ENCODE data around the gene CCSER1. TPM values are rescaled to one million over a fixed set of nuclear protein-coding genes. Genes with fewer than 3 reads are reported as not detected.

CCSER1 gene
- total and polyA plus RNA-seq, 2 of the 8 experiments (the other 6 are each of a cell fraction or from before 2014, with no cell fraction given) = 0.26 to 0.84 TPM

DNA sequence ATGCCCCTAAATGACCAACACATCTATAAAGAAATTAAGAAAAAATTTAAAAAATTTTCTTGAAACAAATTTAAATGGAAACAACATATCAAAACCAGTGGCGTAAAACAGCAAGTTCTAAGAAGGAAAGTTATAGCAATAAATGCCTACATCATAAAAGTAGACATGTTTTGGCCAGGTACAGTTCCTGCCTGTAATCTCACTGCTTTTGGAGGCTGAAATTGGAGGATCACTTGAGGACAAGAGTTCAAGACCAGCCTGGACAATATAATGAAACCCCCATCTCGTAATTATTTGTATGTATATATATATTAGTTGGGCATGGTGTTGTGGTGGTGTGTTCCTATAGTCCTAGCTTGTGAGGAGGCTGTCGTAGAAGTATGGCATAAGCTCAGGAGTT is 1504.1 kb downstream of the CCSER1 start:
- FAIRE-seq = no peak
- TF ChIP-seq POLR2AphosphoS5 (IDR thresholded peaks at IDR 0.05; ENCODE audit: low read depth, low read length) (peak; percentile 65; the same call in 1 of the 2 replicates), HDAC6 (IDR thresholded peaks at IDR 0.05; ENCODE audit: low read depth, low read length) (no peak), KDM1A (IDR thresholded peaks at IDR 0.05; ENCODE audit: borderline replicate concordance, low read length) (no peak), RXRA (IDR thresholded peaks at IDR 0.05; ENCODE audit: insufficient read depth, low read depth, low read length) (no peak), HDAC2 (IDR thresholded peaks at IDR 0.05; ENCODE audit: borderline replicate concordance in 1 of 2, low read depth in 2 of 2, low read length in 2 of 2) (no peak), TAF1 (IDR thresholded peaks at IDR 0.05; ENCODE audit: low read depth, low read length) (no peak)
- Histone ChIP-seq H2AFZ (ENCODE audit: low read length) (no peak overlapping the region), H3K4me3 (ENCODE audit: extremely low read depth in 1 of 4, insufficient read depth in 2 of 4, low read depth in 3 of 4, low read length in 4 of 4) (no peak overlapping the region), H3K23ac (ENCODE audit: insufficient read length) (no peak overlapping the region), H3K9me3 (ENCODE audit: insufficient read depth in 2 of 2, low read depth in 1 of 2, low read length in 1 of 2) (no peaks in the 10 kb centered on the region), H3K14ac (ENCODE audit: insufficient read length) (no peak overlapping the region), H4K5ac (ENCODE audit: insufficient read length, low read depth, low read length) (no peak overlapping the region), H3K23me2 (ENCODE audit: low read depth, low read length) (no peaks in the 10 kb centered on the region), H3K4me2 (ENCODE audit: insufficient read depth in 1 of 2, low read depth in 2 of 2, low read length in 2 of 2) (no peak overlapping the region), H3K4me1 (replicated peaks in 1 of 4; ENCODE audit: control insufficient read depth in 3 of 4, insufficient read depth in 4 of 4, low read length in 3 of 4) (no peaks in the 10 kb centered on the region), H2BK5ac (ENCODE audit: low read depth, low read length) (no peak overlapping the region), H4K91ac (replicated peaks; ENCODE audit: insufficient read length, low read length) (no peak overlapping the region), H3K18ac (ENCODE audit: extremely low read depth, low read length) (no peak overlapping the region), H2BK20ac (ENCODE audit: low read length) (no peak overlapping the region), H3K4ac (replicated peaks; ENCODE audit: insufficient read length, low read depth, low read length) (no peak overlapping the region), H3K9ac (replicated peaks in 1 of 4; ENCODE audit: extremely low read depth in 1 of 4, low read depth in 3 of 4, low read length in 3 of 4) (no peak overlapping the region), H3K56ac (replicated peaks; ENCODE audit: insufficient read length, low read depth, low read length) (no peak overlapping the region), H2AK5ac (ENCODE audit: low read depth, low read length) (no peak overlapping the region), H2BK120ac (replicated peaks; ENCODE audit: low read depth, low read length) (peak overlapping the region; percentile 28), H4K20me1 (replicated peaks in 1 of 2; ENCODE audit: control insufficient read depth in 1 of 2, insufficient read depth in 2 of 2, low read length in 2 of 2) (no peaks in the 10 kb centered on the region), H3K27me3 (replicated peaks in 1 of 4; ENCODE audit: control insufficient read depth in 3 of 4, extremely low read depth in 1 of 4, insufficient read depth in 3 of 4, low read length in 3 of 4) (no peaks in the 10 kb centered on the region), H4K8ac (ENCODE audit: extremely low read depth, insufficient read depth, low read length) (no peak overlapping the region), H3K79me2 (ENCODE audit: control insufficient read depth in 1 of 2, insufficient read depth in 2 of 2, low read length in 2 of 2) (peaks cover 0 to 2% of the 10 kb centered on the region in 2 experiments; a peak in 1 of 4 replicates), H3K36me3 (ENCODE audit: control insufficient read depth in 2 of 4, insufficient read depth in 4 of 4, low read length in 3 of 4) (peaks cover 0 to 11% (median 4%) of the 10 kb centered on the region in 4 experiments; a peak in 2 of 8 replicates), H2BK15ac (ENCODE audit: low read length) (no peak overlapping the region), H3K79me1 (ENCODE audit: low read depth, low read length) (no peaks in the 10 kb centered on the region), H2BK12ac (ENCODE audit: low read depth, low read length) (no peak overlapping the region), H3K27ac (ENCODE audit: low read depth, low read length) (no peak overlapping the region)
- WGBS, 2 experiments (ENCODE audit: extremely low coverage in 1 of 2, insufficient coverage in 1 of 2, insufficient read length in 1 of 2, insufficient replicate concordance in 2 of 2, low coverage in 1 of 2, low lambda C conversion rate in 2 of 2, missing lambda C conversion rate in 1 of 2) = 88% methylated on average over 3 of the region's 3 CpGs; no CpG with 5 or more reads in 1 of the 2 experiments
- ChIA-PET POLR2A (ENCODE audit: partially characterized antibody) (no interaction called here), CTCF (ENCODE audit: partially characterized antibody) (no interaction called here)
- no peak for DNase-seq (ENCODE audit: low read depth in 1 of 2, low spot score in 2 of 2)
